Panc1 (cell line): Measurements from ENCODE around the gene PDE1A. TPM values are rescaled to one million over a fixed set of nuclear protein-coding genes. Genes with fewer than 3 reads are reported as not detected.

ENCODE experiments used
- ATAC-seq: fragments of 200-7000 bp; cut with Tn5 transposase; 2 replicates; pipeline ENCODE4 v1.9.1; 2020; ENCODE audit warnings: mild to moderate bottlenecking, moderate library complexity
- BruUV-seq: library from RNA; stranded (reverse); fragments of 400-500 nt; replicated peaks from 2 replicates; lab custom pipeline; 2021; lab: Mats Ljungman, UMichigan
- CTCF ChIA-PET: fragments of 300-600 bp; sonication (Branson Sonifier 250); formaldehyde crosslinking; loops from one replicate; lab custom pipeline; 2022; ENCODE audit warnings: antibody characterized with exemption; lab: Charles Lee
- POLR2A ChIA-PET: fragments of 300-600 bp; sonication (Branson Sonifier 250); formaldehyde crosslinking; loops from one replicate; lab custom pipeline; 2022; ENCODE audit warnings: antibody characterized with exemption; lab: Charles Lee
- DNase-seq: peaks from one replicate; pipeline ENCODE4 v3.0.0-alpha.2; 2010; ENCODE audit warnings: low read depth, low spot score
- H3K27ac ChIP-seq: 2 replicates; pipeline ENCODE4 v1.5.1; 2011; ENCODE audit warnings: mild to moderate bottlenecking, low read length, inconsistent platforms
- H3K27me3 ChIP-seq: fragments of 200-500 bp; sonication (Bioruptor generic); 2 replicates; pipeline ENCODE4 v1.6.0; 2014; ENCODE audit warnings: low read length, inconsistent platforms; ENCODE audit not compliant: control insufficient read depth, insufficient read depth
- H3K36me3 ChIP-seq: fragments of 200-500 bp; sonication (Bioruptor generic); 2 replicates; pipeline ENCODE4 v1.5.1; 2014; ENCODE audit warnings: inconsistent platforms, mild to moderate bottlenecking, low read length, moderate library complexity; ENCODE audit not compliant: control insufficient read depth, insufficient read depth
- H3K4me1 ChIP-seq: 2 replicates; pipeline ENCODE4 v1.5.1; 2011; ENCODE audit warnings: inconsistent platforms, mild to moderate bottlenecking, low read length, moderate library complexity; ENCODE audit not compliant: control insufficient read depth, insufficient read depth
- H3K4me3 ChIP-seq, 2 experiments: 2 replicates each; pipeline ENCODE4 v1.5.1; 2011 to 2012; ENCODE audit warnings: low read depth in 2 of 2, low read length in 2 of 2, mild to moderate bottlenecking in 2 of 2, inconsistent platforms in 1 of 2, moderate library complexity in 1 of 2
- H3K9me3 ChIP-seq: fragments of 200-500 bp; sonication (Bioruptor generic); 2 replicates; pipeline ENCODE4 v1.5.1; 2014; ENCODE audit warnings: low read depth, mild to moderate bottlenecking, inconsistent platforms, low read length, moderate library complexity; ENCODE audit not compliant: control insufficient read depth, insufficient read depth
- POLR2AphosphoS5 ChIP-seq: IDR thresholded peaks from 2 replicates; pipeline ENCODE4 v1.6.1; 2012; ENCODE audit warnings: mild to moderate bottlenecking, low read depth, low read length, moderate library complexity
- REST ChIP-seq, 2 experiments: IDR thresholded peaks; 2 replicates each; pipeline ENCODE4 v1.6.1; 2011 to 2012; ENCODE audit warnings: low read depth in 2 of 2, control low read depth in 1 of 2, low read length in 1 of 2, mild to moderate bottlenecking in 1 of 2, moderate library complexity in 1 of 2; ENCODE audit not compliant: insufficient read depth in 1 of 2
- SIN3A ChIP-seq: IDR thresholded peaks from 2 replicates; pipeline ENCODE4 v1.6.1; 2012; ENCODE audit warnings: low read depth, mild to moderate bottlenecking, low read length, moderate library complexity, borderline replicate concordance; ENCODE audit not compliant: insufficient read depth
- TCF7L2 ChIP-seq: IDR thresholded peaks from 2 replicates; pipeline ENCODE4 v1.6.1; 2011; ENCODE audit warnings: mild to moderate bottlenecking, low read depth, low read length, inconsistent platforms
- in situ Hi-C: cut with HindIII; loops from 2 replicates; pipeline ENCODE4 v1.10.0; 2016; ENCODE audit warnings: low sequenced_read_pairs, low pct_unique_long_range_greater_than_20kb
- intact Hi-C: fragments of 100-400 bp; cut with micrococcal nuclease; formaldehyde crosslinking; loops from one replicate; pipeline ENCODE4 v1.10.0; 2022; ENCODE audit not compliant: unreplicated experiment
- total RNA-seq: library from RNA; stranded (reverse); gene quantifications from one replicate; pipeline ENCODE4 v1.2.1, GENCODE V29; 2021; ENCODE audit not compliant: unreplicated experiment
- TF ChIP-seq, protein P1 (sequence below): fragments of 450-650 bp; IDR thresholded peaks from 2 replicates; pipeline ENCODE4 v1.5.1; 2017; ENCODE audit warnings: mild to moderate bottlenecking

PDE1A gene
- total RNA-seq, 1 experiment from 2014 or later = 0.08 TPM

GRCh38 chr2:182134201-182134600 lies 292.6 kb downstream of the PDE1A start:
- CTCF ChIA-PET = no interaction called here
- BruUV-seq = no TSS peak
- POLR2A ChIA-PET = no interaction called here

DNA sequence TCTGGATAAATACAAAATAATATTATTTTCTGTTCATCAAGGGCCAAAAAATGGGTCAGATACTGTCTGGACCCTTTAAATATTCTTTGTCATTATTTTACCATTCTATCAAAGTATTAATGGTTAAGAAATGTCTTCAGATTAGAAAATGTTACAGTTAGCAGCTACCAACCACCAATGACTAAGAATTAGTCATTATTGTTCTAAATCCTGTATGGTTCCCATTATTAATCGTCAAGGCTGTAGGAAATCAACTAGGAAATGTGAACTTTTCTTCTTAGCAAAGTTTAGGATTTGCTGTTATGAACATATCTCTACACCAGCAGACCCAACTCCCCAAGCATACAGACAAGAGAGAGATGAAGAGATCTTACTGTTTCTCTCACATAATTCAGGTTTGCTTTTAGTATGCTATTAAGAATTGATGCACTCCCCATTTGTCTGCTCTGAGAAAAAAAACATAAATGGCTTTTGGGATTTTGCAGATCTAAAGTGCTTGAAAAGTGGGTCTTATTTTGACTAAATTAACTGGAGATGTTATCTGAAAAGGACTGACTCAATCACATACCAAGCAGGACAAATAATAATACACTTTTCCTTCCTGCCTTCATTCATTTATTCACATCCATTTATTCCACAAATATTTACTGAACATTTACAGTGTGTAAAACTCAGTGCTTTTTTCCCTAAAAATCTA lies 293.5 kb downstream of the PDE1A start:
- no peak for TF ChIP-seq POLR2AphosphoS5
- Histone ChIP-seq H3K9me3 (no peaks in the 10 kb centered on the region), H3K4me3 (no peak overlapping the region), H3K4me1 (no peaks in the 10 kb centered on the region), H3K27me3 (no peaks in the 10 kb centered on the region), H3K36me3 (no peaks in the 10 kb centered on the region), H3K27ac (no peak overlapping the region)
- BruUV-seq = no TSS peak
- ChIA-PET CTCF (no interaction called here), POLR2A (no interaction called here)
- in situ Hi-C loops (no loop called here), intact Hi-C loops (no loop called here)
- ATAC-seq (no peak), DNase-seq (no peak)

More at GRCh38 chr2:182134201-182134600, 292.6 kb downstream of the PDE1A start:
- no peak for DNase-seq
- Histone ChIP-seq H3K4me1 (no peaks in the 10 kb centered on the region), H3K27me3 (no peaks in the 10 kb centered on the region), H3K36me3 (no peaks in the 10 kb centered on the region), H3K9me3 (no peaks in the 10 kb centered on the region), H3K4me3 (no peak overlapping the region), H3K27ac (no peak overlapping the region)
- in situ Hi-C loops (no loop called here), intact Hi-C loops (no loop called here)
- TF ChIP-seq, protein P1, sequence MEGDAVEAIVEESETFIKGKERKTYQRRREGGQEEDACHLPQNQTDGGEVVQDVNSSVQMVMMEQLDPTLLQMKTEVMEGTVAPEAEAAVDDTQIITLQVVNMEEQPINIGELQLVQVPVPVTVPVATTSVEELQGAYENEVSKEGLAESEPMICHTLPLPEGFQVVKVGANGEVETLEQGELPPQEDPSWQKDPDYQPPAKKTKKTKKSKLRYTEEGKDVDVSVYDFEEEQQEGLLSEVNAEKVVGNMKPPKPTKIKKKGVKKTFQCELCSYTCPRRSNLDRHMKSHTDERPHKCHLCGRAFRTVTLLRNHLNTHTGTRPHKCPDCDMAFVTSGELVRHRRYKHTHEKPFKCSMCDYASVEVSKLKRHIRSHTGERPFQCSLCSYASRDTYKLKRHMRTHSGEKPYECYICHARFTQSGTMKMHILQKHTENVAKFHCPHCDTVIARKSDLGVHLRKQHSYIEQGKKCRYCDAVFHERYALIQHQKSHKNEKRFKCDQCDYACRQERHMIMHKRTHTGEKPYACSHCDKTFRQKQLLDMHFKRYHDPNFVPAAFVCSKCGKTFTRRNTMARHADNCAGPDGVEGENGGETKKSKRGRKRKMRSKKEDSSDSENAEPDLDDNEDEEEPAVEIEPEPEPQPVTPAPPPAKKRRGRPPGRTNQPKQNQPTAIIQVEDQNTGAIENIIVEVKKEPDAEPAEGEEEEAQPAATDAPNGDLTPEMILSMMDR = no peak
- no peak for TF ChIP-seq TCF7L2
- TF ChIP-seq REST (IDR thresholded peaks at IDR 0.05; ENCODE audit: insufficient read depth in 1 of 2, low read depth in 2 of 2, low read length in 1 of 2) = no peak
- TF ChIP-seq POLR2AphosphoS5 = no peak
- no peak for TF ChIP-seq SIN3A
- no peak for ATAC-seq

DNA sequence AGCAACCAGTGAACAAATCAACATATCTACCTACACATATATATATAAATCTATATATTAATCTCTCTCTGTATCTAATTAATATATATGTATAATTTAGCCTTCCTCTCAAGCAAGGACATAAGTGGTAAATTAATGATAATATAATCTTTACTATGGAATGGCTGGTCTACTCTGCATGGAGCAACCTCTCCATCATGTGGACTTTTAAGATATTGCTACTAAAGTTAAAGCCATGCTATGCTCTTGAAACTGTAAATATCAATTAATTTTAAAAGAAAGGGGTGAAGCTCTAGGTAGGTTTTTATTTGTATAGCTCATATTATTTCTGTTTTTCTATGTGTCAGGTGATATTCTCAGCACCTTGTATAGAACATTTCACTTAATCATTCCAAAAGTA lies 294.2 kb downstream of the PDE1A start:
- DNase-seq (no peak), ATAC-seq (no peak)
- H3K4me1 ChIP-seq = no peaks in the 10 kb centered on the region
- intact Hi-C loops = no loop called here
- TF ChIP-seq REST (IDR thresholded peaks at IDR 0.05; ENCODE audit: insufficient read depth in 1 of 2, low read depth in 2 of 2, low read length in 1 of 2) = no peak
- TF ChIP-seq POLR2AphosphoS5 = no peak
- TF ChIP-seq SIN3A = no peak
- TF ChIP-seq, protein P1 = peak; percentile 54; the same call in 1 of the 2 replicates
- TF ChIP-seq TCF7L2 = no peak
- H3K27me3 ChIP-seq = no peaks in the 10 kb centered on the region
- no peak overlapping the region for H3K4me3 ChIP-seq
- in situ Hi-C loops = no loop called here
- CTCF ChIA-PET = no interaction called here
- H3K36me3 ChIP-seq = no peaks in the 10 kb centered on the region
- POLR2A ChIA-PET = no interaction called here
- no peaks in the 10 kb centered on the region for H3K9me3 ChIP-seq
- H3K27ac ChIP-seq = no peak overlapping the region
- no TSS peak for BruUV-seq
